ENCODE results near the gene SEPSECS.

SEPSECS gene

GRCh38 chr4:25113915-25114904 lies 46.0 kb downstream of the SEPSECS start:
- intact Hi-C loops (cut with DNase I) = no loop called here
- DNase-seq = peak in 32 of 42 donors; percentile 13 to 81 (median 42)

DNA sequence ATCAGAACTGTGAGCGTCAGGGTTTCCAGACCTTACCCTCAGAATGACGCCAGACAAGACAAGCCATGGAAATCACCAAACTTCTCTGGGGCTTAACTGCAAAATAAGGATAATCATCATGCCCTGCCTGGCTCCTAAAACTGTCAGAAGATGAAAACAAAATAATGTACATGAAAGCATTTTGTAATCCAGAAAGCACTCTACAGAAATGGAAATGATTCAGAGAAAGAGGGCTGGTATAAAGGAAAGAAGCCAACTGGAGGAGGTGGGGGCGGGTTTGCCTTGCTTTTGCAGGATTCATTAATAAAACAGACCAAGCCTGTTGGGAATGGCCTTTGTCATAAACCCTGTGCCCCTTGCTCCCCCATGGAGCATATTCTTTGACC lies 47.3 kb downstream of the SEPSECS start:
- intact Hi-C loops (cut with DNase I) = no loop called here
- no peak for DNase-seq

GRCh38 chr4:25112366-25112994 lies 47.8 kb downstream of the SEPSECS start:
- no peak for DNase-seq
- intact Hi-C loops (cut with DNase I) = no loop called here

GRCh38 chr4:25111648-25112196 lies 48.5 kb downstream of the SEPSECS start:
- no peak for DNase-seq
- intact Hi-C loops (cut with DNase I) = no loop called here

DNA sequence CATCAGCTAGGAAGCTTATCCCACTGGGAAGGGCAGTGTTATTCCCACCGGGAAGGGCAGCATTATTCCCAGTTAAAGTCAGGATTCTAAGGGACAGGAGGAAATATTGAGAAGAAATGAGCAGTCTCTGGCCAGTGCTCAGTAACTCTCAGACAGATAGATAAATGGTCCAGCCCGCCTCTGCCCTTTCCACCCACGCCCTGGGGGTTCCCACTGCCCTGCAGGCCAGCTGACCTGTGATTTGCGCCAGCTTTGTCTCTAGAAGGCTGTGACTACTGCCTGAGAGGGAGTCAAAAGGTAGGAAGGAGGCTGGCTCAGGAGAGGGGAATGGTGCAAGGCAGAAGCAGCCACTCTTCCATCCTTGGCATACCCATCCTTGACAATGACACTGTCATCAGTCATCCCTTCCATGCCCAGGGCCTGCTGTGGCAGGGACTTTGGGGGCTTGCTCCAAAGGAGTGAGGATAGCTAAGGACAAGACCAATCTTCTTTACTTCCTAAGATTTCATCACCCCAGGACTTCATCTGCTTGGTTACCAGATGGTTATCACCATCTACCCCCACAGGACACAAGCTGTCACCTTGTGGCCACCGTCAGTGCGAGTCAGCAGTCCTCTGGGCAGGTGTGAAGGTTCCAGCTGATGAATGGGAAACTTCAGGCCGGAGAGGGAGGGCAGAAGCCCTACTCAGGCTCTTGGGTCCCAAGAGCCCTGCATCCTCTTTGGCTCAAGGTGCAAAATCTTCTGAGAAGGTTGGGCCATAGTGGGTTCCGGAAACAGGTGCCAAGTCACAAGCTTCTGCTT lies 49.5 kb downstream of the SEPSECS start:
- intact Hi-C loops (cut with DNase I) = no loop called here
- DNase-seq = no peak

GRCh38 chr4:25109511-25109910 lies 50.7 kb downstream of the SEPSECS start:
- intact Hi-C loops (cut with DNase I) = no loop called here
- DNase-seq = no peak

DNA sequence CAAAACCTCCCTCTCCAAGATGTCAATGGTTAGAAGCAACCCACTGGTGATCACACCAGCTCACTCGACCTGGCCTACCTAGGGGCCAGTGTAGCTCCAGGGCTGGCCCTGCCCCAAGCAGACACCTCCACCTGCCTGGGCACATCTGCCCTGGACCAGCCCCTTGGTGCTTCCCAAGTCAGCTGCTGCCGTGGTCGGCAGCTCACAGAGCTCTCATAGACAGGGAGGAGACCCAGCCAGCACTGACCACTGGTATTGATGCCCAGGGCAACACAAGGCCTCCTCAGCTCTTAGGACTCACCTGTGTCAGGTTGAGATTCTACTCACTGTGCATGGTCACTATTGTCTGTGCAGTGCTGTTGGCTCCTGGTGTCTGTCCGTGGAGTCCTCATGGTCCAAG lies 51.7 kb downstream of the SEPSECS start:
- intact Hi-C loops (cut with DNase I) = no loop called here
- no peak for DNase-seq

DNA sequence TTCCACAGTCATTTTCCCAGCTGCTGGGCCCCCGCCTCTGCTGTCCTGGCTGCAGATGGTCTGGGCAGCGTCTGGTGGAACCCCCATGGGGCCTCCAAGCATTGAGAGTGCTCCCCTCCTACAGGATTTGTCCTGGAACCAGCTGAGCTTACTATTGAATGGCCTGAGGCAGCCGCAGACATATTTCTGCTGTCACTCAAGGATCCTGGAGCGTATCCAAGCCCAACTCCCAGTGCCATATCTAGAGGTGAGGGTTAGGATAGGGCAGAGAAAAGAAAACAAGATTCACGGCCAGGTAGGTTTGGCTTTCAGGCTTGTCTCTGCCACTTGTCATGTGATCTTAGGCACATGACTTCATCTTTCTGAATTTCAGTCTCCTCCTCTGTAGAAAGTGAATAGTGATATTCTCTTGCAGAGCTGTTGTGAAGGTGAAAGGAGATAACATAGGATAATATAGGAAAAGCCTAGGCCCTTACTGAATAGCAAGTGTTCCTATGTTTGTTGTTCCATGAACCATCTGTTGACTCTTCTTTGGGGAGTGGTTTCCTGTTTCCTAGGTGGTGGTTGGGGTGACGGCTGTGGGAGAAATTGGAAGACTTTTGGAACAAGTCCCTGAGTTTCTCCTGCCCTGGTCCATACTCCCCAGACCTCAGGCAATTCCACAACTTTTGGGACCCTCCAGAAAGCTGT lies 52.3 kb downstream of the SEPSECS start:
- intact Hi-C loops (cut with DNase I) = no loop called here
- no peak for DNase-seq

DNA sequence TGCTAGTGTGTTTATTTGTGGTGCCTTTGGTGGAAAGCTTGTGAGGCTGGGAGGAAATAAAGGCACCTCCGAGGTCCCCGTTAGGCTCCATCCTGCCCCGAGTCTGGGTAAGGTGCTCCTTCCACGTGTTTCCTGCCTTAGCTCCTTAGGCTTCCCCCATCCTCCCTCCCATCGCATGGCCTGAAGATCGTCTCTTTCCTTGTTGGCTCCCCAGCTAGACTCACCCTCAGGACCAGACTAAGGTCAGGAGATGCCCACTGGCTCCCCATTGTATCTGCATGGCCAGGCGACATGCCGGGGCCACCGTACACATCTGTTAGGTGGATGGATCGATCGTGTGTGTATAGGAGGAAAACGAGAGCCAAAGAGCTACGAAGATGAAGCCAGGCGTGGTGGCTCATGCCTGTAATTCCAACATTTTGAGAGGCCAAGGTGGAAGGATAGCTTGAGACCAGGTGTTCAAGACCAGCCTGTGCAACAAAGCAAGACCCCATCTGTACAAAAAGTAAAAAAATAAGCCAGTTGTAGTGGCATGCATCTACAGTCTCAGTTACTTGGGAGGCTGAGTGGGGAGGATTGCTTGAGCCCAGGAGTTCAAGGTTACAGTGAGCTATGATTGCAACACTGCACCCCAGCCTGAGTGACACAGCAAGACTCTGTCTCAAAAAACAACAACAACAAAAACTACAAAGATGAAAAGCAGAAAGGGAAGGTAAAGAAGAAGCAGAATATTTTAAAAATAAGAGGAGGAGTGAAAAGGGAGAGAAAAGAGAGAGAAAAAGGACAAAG lies 53.7 kb downstream of the SEPSECS start:
- intact Hi-C loops (cut with DNase I) = no loop called here
- peak in 1 of 42 donors; percentile 28 for DNase-seq

GRCh38 chr4:25104591-25104990 lies 55.7 kb downstream of the SEPSECS start:
- intact Hi-C loops (cut with DNase I) = no loop called here
- peak in 1 of 42 donors; percentile 25 for DNase-seq

GRCh38 chr4:25103418-25103817 lies 56.8 kb downstream of the SEPSECS start:
- intact Hi-C loops (cut with DNase I) = no loop called here
- DNase-seq = peak in 1 of 42 donors; percentile 33

DNA sequence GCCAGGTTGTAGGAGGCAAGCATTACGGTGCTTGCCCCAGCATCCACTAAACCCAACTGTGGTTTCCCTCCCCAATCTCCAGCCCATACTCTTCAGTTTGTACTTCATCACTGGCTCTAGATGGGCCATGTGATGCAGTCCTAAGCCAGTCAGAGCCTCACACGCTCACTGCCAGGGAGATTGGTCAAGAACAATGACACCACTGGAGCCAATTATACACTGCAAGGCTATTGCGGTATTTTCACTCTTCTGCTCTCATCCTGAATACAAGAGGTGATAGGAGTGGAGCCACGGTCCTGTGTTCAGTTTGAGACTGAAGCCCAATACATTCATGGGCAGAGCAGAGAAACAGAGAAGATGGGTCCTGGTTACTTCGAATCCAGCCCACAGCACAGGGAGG lies 58.4 kb downstream of the SEPSECS start:
- intact Hi-C loops (cut with DNase I) = no loop called here
- peak in 1 of 42 donors; percentile 3 for DNase-seq

- no peak for DNase-seq
- intact Hi-C loops (cut with DNase I) = no loop called here
These were observed 59.5 kb downstream of the SEPSECS start for GRCh38 chr4:25100710-25101109.

DNA sequence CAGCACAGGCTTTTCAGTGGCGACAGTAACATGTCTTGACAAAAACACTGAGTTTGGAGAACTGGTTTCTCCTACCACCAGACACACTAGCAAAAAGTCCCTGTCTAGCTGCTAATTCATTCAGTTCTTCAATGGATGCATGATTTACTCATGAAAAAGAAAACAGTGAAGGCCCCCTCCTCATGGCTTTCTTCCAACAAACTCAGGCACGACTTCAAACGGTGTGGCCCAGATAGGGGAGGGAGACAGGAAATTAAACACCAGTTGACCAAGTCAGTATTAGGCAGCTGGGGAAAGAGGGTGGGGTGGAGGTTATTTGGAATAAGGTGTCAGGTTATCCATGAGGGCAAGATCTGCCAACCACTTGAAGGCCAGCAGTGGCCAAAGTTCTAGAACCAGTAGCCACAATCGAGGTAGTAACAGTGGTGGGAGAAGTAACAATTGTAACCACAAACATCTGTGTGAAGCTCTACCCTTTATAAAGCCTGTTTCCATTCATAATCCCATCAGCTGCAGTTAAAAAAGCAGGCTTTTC lies 60.2 kb downstream of the SEPSECS start:
- intact Hi-C loops (cut with DNase I) = no loop called here
- no peak for DNase-seq

- intact Hi-C loops (cut with DNase I) = no loop called here
- peak in 3 of 42 donors; percentile 24 to 55 (median 48) for DNase-seq
These were observed 61.0 kb downstream of the SEPSECS start for GRCh38 chr4:25098964-25099891.

DNA sequence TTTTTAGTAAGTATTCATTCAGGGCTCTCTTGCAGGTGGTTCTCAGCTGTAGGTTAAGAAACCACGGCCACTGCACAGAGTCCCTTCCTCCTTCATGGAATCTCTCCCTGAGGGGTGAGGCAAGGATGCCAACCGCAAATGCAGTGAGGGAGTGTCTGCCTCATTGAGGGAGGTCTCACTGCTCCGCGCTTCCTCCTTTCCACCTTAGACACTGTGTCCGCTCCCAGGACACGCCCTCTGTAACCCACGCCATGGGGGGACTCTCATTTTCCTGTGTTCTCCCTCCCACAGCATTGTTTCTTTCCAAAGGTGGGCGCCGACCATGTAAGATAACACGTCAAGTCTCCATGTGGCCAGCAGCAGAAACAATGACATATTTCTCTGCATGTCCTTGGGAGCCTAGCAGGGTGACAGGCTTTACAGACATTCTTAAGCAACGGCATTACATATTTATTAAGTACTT lies 63.2 kb downstream of the SEPSECS start:
- DNase-seq = no peak
- intact Hi-C loops (cut with DNase I) = no loop called here

All from head of caudate nucleus (tissue), 42 donors.